PC-3 (cell line): ENCODE data around the gene GLTPD2. TPM values are rescaled to one million over a fixed set of nuclear protein-coding genes. Genes with fewer than 3 reads are reported as not detected.

Experiments
- ATAC-seq: fragments of 200-7000 bp; cut with Tn5 transposase; 2 replicates; pipeline ENCODE4 v1.9.1; 2020; ENCODE audit warnings: mild to moderate bottlenecking, moderate library complexity
- BruUV-seq: library from RNA; stranded (reverse); fragments of 400-500 nt; replicated peaks from 2 replicates; lab custom pipeline; 2021; lab: Mats Ljungman, UMichigan
- CTCF ChIA-PET: fragments of 300-600 bp; sonication (Branson Sonifier 250); formaldehyde crosslinking; loops from one replicate; lab custom pipeline; 2022; ENCODE audit warnings: antibody characterized with exemption; lab: Charles Lee
- POLR2A ChIA-PET: fragments of 300-600 bp; sonication (Branson Sonifier 250); formaldehyde crosslinking; loops from one replicate; lab custom pipeline; 2022; ENCODE audit warnings: antibody characterized with exemption; ENCODE audit not compliant: unreplicated experiment; lab: Charles Lee
- DNase-seq: peaks from one replicate; pipeline ENCODE4 v3.0.0-alpha.2; 2015
- H2AFZ ChIP-seq: fragments of 300-600 bp; sonication (generic); 2 replicates; pipeline ENCODE4 v1.6.0; 2016; ENCODE audit warnings: antibody characterized with exemption, low read length
- H3F3A ChIP-seq: fragments of 300-600 bp; sonication (generic); one replicate; pipeline ENCODE4 v1.6.0; 2017; ENCODE audit warnings: antibody characterized with exemption, low read length, control low read depth, mild to moderate bottlenecking; ENCODE audit not compliant: unreplicated experiment
- H3K27ac ChIP-seq: fragments of 300-600 bp; sonication (generic); 2 replicates; pipeline ENCODE4 v1.5.1; 2016; ENCODE audit warnings: mild to moderate bottlenecking, low read length
- H3K27me3 ChIP-seq: fragments of 300-600 bp; sonication (generic); 2 replicates; pipeline ENCODE4 v1.6.1; 2016; ENCODE audit warnings: low read length, mixed read lengths
- H3K36me3 ChIP-seq: fragments of 300-600 bp; sonication (generic); 2 replicates; pipeline ENCODE4 v1.6.1; 2016; ENCODE audit warnings: low read depth, mixed run types, low read length, mixed read lengths
- H3K4me1 ChIP-seq: fragments of 300-600 bp; sonication (generic); 2 replicates; pipeline ENCODE4 v1.5.1; 2016; ENCODE audit warnings: low read length; ENCODE audit not compliant: insufficient read depth
- H3K4me2 ChIP-seq: fragments of 300-600 bp; sonication (generic); 2 replicates; pipeline ENCODE4 v1.6.0; 2016; ENCODE audit warnings: low read length
- H3K4me3 ChIP-seq: fragments of 300-600 bp; sonication (generic); 2 replicates; pipeline ENCODE4 v1.5.1; 2016; ENCODE audit warnings: mild to moderate bottlenecking, low read length, mixed read lengths
- H3K79me2 ChIP-seq: fragments of 300-600 bp; sonication (generic); 2 replicates; pipeline ENCODE4 v1.6.1; 2017; ENCODE audit warnings: low read length, mixed read lengths
- H3K9ac ChIP-seq: fragments of 300-600 bp; sonication (generic); 2 replicates; pipeline ENCODE4 v1.6.0; 2016; ENCODE audit warnings: mild to moderate bottlenecking, low read length
- H3K9me2 ChIP-seq: fragments of 300-600 bp; sonication (generic); replicated peaks from 2 replicates; pipeline ENCODE4 v1.6.1; 2016; ENCODE audit warnings: mixed run types, low read length, mixed read lengths
- H3K9me3 ChIP-seq: fragments of 300-600 bp; sonication (generic); 2 replicates; pipeline ENCODE4 v1.6.1; 2016; ENCODE audit warnings: low read length, mixed read lengths
- H4K20me1 ChIP-seq: fragments of 300-600 bp; sonication (generic); 2 replicates; pipeline ENCODE4 v1.6.1; 2016; ENCODE audit warnings: low read length, mixed read lengths
- CTCF ChIP-seq: fragments of 300-600 bp; sonication (generic); conservative IDR thresholded peaks from 2 replicates; pipeline ENCODE4 v1.5.1; 2017; ENCODE audit warnings: antibody characterized with exemption, low read depth, mild to moderate bottlenecking, low read length
- EZH2 ChIP-seq: fragments of 300-600 bp; sonication (generic); IDR thresholded peaks from one replicate; pipeline ENCODE4 v1.6.1; 2017; ENCODE audit warnings: antibody characterized with exemption, mild to moderate bottlenecking, low read length; ENCODE audit not compliant: unreplicated experiment
- EZH2phosphoT487 ChIP-seq: fragments of 300-600 bp; sonication (generic); IDR thresholded peaks from 2 replicates; pipeline ENCODE4 v1.6.1; 2018; ENCODE audit warnings: mild to moderate bottlenecking, antibody characterized with exemption, low read length, borderline replicate concordance
- intact Hi-C: fragments of 100-400 bp; cut with micrococcal nuclease; formaldehyde crosslinking; loops from 2 replicates; pipeline ENCODE4 v1.9.0; 2023
- total RNA-seq: library from RNA; depleted of rRNA; stranded (reverse); fragments of >200 nt; gene quantifications from 2 replicates; pipeline ENCODE4 v1.2.3, GENCODE V29; 2014

Gene GLTPD2
- total RNA-seq, 1 experiment from 2014 or later, result not detected

GRCh38 chr17:4777969-4778760 lies 10.6 kb upstream of the GLTPD2 start:
- ChIA-PET POLR2A (no interaction called here), CTCF (no interaction called here)
- no peak for TF ChIP-seq EZH2
- no peak for TF ChIP-seq CTCF
- TF ChIP-seq EZH2phosphoT487, result no peak
- BruUV-seq, result no TSS peak
- Histone ChIP-seq H3K9me2 (no peaks in the 10 kb centered on the region), H3K27ac (no peak overlapping the region), H3K9ac (no peak overlapping the region), H2AFZ (no peak overlapping the region), H3K36me3 (no peaks in the 10 kb centered on the region), H4K20me1 (no peaks in the 10 kb centered on the region), H3K27me3 (no peaks in the 10 kb centered on the region), H3F3A (no peaks in the 10 kb centered on the region), H3K79me2 (no peaks in the 10 kb centered on the region), H3K9me3 (no peaks in the 10 kb centered on the region), H3K4me1 (no peaks in the 10 kb centered on the region), H3K4me3 (no peak overlapping the region), H3K4me2 (no peak overlapping the region)
- DNase-seq (no peak), ATAC-seq (no peak)
- intact Hi-C loops, result no loop called here

GRCh38 chr17:4780325-4780955 lies 8.3 kb upstream of the GLTPD2 start:
- Histone ChIP-seq H2AFZ (no peak overlapping the region), H3K4me1 (no peaks in the 10 kb centered on the region), H3K9me3 (no peaks in the 10 kb centered on the region), H3K36me3 (no peaks in the 10 kb centered on the region), H3K27me3 (no peaks in the 10 kb centered on the region), H3K4me2 (no peak overlapping the region), H3K4me3 (no peak overlapping the region), H3F3A (no peaks in the 10 kb centered on the region), H3K27ac (no peak overlapping the region), H3K9ac (no peak overlapping the region), H3K9me2 (no peaks in the 10 kb centered on the region), H4K20me1 (no peaks in the 10 kb centered on the region), H3K79me2 (no peaks in the 10 kb centered on the region)
- CTCF ChIA-PET, result no interaction called here
- BruUV-seq, result no TSS peak
- no peak for DNase-seq
- no peak for ATAC-seq
- intact Hi-C loops, result no loop called here
- POLR2A ChIA-PET, result no interaction called here
- TF ChIP-seq CTCF, result no peak
- no peak for TF ChIP-seq EZH2phosphoT487
- TF ChIP-seq EZH2, result no peak

GRCh38 chr17:4782652-4783051 lies 6.1 kb upstream of the GLTPD2 start:
- Histone ChIP-seq H3K27me3 (no peaks in the 10 kb centered on the region), H3K9me2 (no peaks in the 10 kb centered on the region), H3K9me3 (no peaks in the 10 kb centered on the region), H4K20me1 (no peaks in the 10 kb centered on the region), H3K79me2 (no peaks in the 10 kb centered on the region), H3K4me3 (no peak overlapping the region), H3K9ac (no peak overlapping the region), H3K27ac (no peak overlapping the region), H3K4me2 (no peak overlapping the region), H2AFZ (no peak overlapping the region), H3F3A (no peaks in the 10 kb centered on the region), H3K36me3 (no peaks in the 10 kb centered on the region), H3K4me1 (peaks cover 6% of the 10 kb centered on the region)
- TF ChIP-seq EZH2 (no peak), CTCF (no peak), EZH2phosphoT487 (no peak)
- DNase-seq (no peak), ATAC-seq (no peak)
- ChIA-PET POLR2A (interaction anchor here (0.7 kb wide), 1 partner anchor 87 kb away, joined by 12 read pairs; no protein-coding TSS in a partner anchor), CTCF (no interaction called here)
- intact Hi-C loops, result no loop called here
- no TSS peak for BruUV-seq
